NT2/D1 (cell line): ENCODE data around the gene SEMA3A.

ENCODE experiments used
- DNase-seq: peaks from one replicate; pipeline ENCODE4 v3.0.0-alpha.2; 2011; ENCODE audit warnings: low read depth, low spot score
- H3K27me3 ChIP-seq: 2 replicates; pipeline ENCODE4 v1.6.0; 2011; ENCODE audit warnings: mild to moderate bottlenecking; ENCODE audit not compliant: insufficient read length, insufficient read depth
- H3K36me3 ChIP-seq: 2 replicates; pipeline ENCODE4 v1.6.1; 2011; ENCODE audit warnings: mild to moderate bottlenecking, low read length, mixed read lengths; ENCODE audit not compliant: insufficient read depth, insufficient read length
- H3K4me1 ChIP-seq: 2 replicates; pipeline ENCODE4 v1.5.1; 2011; ENCODE audit not compliant: insufficient read depth, insufficient read length
- H3K4me3 ChIP-seq: 2 replicates; pipeline ENCODE4 v1.5.1; 2011; ENCODE audit warnings: low read depth; ENCODE audit not compliant: insufficient read length
- H3K9ac ChIP-seq: 2 replicates; pipeline ENCODE4 v1.6.0; 2011; ENCODE audit warnings: low read depth; ENCODE audit not compliant: insufficient read length
- H3K9me3 ChIP-seq: 2 replicates; pipeline ENCODE4 v1.5.1; 2011; ENCODE audit warnings: mild to moderate bottlenecking, low read length; ENCODE audit not compliant: insufficient read depth
- SUZ12 ChIP-seq: IDR thresholded peaks from 2 replicates; pipeline ENCODE4 v1.6.1; 2011; ENCODE audit not compliant: insufficient read length, insufficient read depth; ENCODE audit errors: extremely low read depth
- YY1 ChIP-seq: IDR thresholded peaks from 2 replicates; pipeline ENCODE4 v1.6.1; 2011; ENCODE audit not compliant: insufficient read length, insufficient read depth
- ZNF274 ChIP-seq: IDR thresholded peaks from 2 replicates; pipeline ENCODE4 v1.6.1; 2011; ENCODE audit warnings: mild to moderate bottlenecking, low read depth, low read length

SEMA3A gene

GRCh38 chr7:84047085-84047484 is 147.5 kb downstream of the SEMA3A start:
- no peak for DNase-seq
- no peaks in the 10 kb centered on the region for H3K27me3 ChIP-seq
- no peaks in the 10 kb centered on the region for H3K9me3 ChIP-seq
- H3K36me3 ChIP-seq: no peaks in the 10 kb centered on the region
- TF ChIP-seq SUZ12 (no peak), YY1 (no peak), ZNF274 (no peak)
- no peaks in the 10 kb centered on the region for H3K4me1 ChIP-seq
- H3K4me3 ChIP-seq: no peak overlapping the region
- no peak overlapping the region for H3K9ac ChIP-seq

GRCh38 chr7:84044834-84045233 is 149.8 kb downstream of the SEMA3A start:
- H3K4me3 ChIP-seq: no peak overlapping the region
- no peaks in the 10 kb centered on the region for H3K9me3 ChIP-seq
- no peaks in the 10 kb centered on the region for H3K36me3 ChIP-seq
- DNase-seq: no peak
- H3K9ac ChIP-seq: no peak overlapping the region
- TF ChIP-seq SUZ12: no peak
- no peak for TF ChIP-seq ZNF274
- no peak for TF ChIP-seq YY1
- no peaks in the 10 kb centered on the region for H3K4me1 ChIP-seq
- H3K27me3 ChIP-seq: no peaks in the 10 kb centered on the region

GRCh38 chr7:84043661-84044191 is 150.9 kb downstream of the SEMA3A start:
- H3K4me1 ChIP-seq: no peaks in the 10 kb centered on the region
- no peak overlapping the region for H3K9ac ChIP-seq
- no peaks in the 10 kb centered on the region for H3K36me3 ChIP-seq
- H3K9me3 ChIP-seq: no peaks in the 10 kb centered on the region
- DNase-seq: no peak
- H3K4me3 ChIP-seq: no peak overlapping the region
- H3K27me3 ChIP-seq: no peaks in the 10 kb centered on the region
- TF ChIP-seq YY1 (no peak), ZNF274 (no peak), SUZ12 (no peak)

GRCh38 chr7:84042110-84042539 is 152.5 kb downstream of the SEMA3A start:
- H3K36me3 ChIP-seq: no peaks in the 10 kb centered on the region
- H3K9ac ChIP-seq: no peak overlapping the region
- DNase-seq: no peak
- no peaks in the 10 kb centered on the region for H3K9me3 ChIP-seq
- H3K27me3 ChIP-seq: no peaks in the 10 kb centered on the region
- TF ChIP-seq SUZ12: no peak
- TF ChIP-seq YY1: no peak
- TF ChIP-seq ZNF274: no peak
- no peaks in the 10 kb centered on the region for H3K4me1 ChIP-seq
- H3K4me3 ChIP-seq: no peak overlapping the region

- H3K36me3 ChIP-seq: no peaks in the 10 kb centered on the region
- no peaks in the 10 kb centered on the region for H3K27me3 ChIP-seq
- no peaks in the 10 kb centered on the region for H3K4me1 ChIP-seq
- no peak overlapping the region for H3K4me3 ChIP-seq
- no peak overlapping the region for H3K9ac ChIP-seq
- no peak for DNase-seq
- no peaks in the 10 kb centered on the region for H3K9me3 ChIP-seq
- TF ChIP-seq YY1 (no peak), ZNF274 (no peak), SUZ12 (no peak)
These were observed 152.9 kb downstream of the SEMA3A start for GRCh38 chr7:84041649-84042048.

- no peak overlapping the region for H3K4me3 ChIP-seq
These were observed 154.2 kb downstream of the SEMA3A start for GRCh38 chr7:84040355-84040754.

GRCh38 chr7:84039432-84039831 is 155.2 kb downstream of the SEMA3A start:
- no peak overlapping the region for H3K4me3 ChIP-seq
- TF ChIP-seq SUZ12 (no peak), YY1 (no peak), ZNF274 (no peak)
- H3K9ac ChIP-seq: no peak overlapping the region
- no peaks in the 10 kb centered on the region for H3K9me3 ChIP-seq
- H3K36me3 ChIP-seq: no peaks in the 10 kb centered on the region
- no peaks in the 10 kb centered on the region for H3K4me1 ChIP-seq
- DNase-seq: no peak
- H3K27me3 ChIP-seq: no peaks in the 10 kb centered on the region

More at GRCh38 chr7:84040355-84040754, 154.2 kb downstream of the SEMA3A start:
- TF ChIP-seq ZNF274 (no peak), YY1 (no peak)
- H3K27me3 ChIP-seq: no peaks in the 10 kb centered on the region
- no peak overlapping the region for H3K9ac ChIP-seq
- no peaks in the 10 kb centered on the region for H3K9me3 ChIP-seq
- no peak for DNase-seq
- no peaks in the 10 kb centered on the region for H3K36me3 ChIP-seq
- no peaks in the 10 kb centered on the region for H3K4me1 ChIP-seq

- no peaks in the 10 kb centered on the region for H3K9me3 ChIP-seq
- H3K9ac ChIP-seq: no peak overlapping the region
- no peak for DNase-seq
- no peak for TF ChIP-seq YY1
- TF ChIP-seq ZNF274: no peak
- TF ChIP-seq SUZ12: no peak
- H3K36me3 ChIP-seq: no peaks in the 10 kb centered on the region
- no peaks in the 10 kb centered on the region for H3K4me1 ChIP-seq
- no peaks in the 10 kb centered on the region for H3K27me3 ChIP-seq
- H3K4me3 ChIP-seq: no peak overlapping the region
These were observed 166.9 kb downstream of the SEMA3A start for GRCh38 chr7:84027678-84028077.
